SU-DHL-6 (cell line): ENCODE results near the gene C1orf210.

Source experiments
- H2AFZ ChIP-seq: fragments of 200-600 bp; sonication (generic); 2 replicates; pipeline ENCODE4 v1.6.1; 2014; ENCODE audit warnings: low read depth, mild to moderate bottlenecking, moderate library complexity, mixed read lengths, antibody characterized with exemption, low read length; ENCODE audit not compliant: severe bottlenecking
- H3F3A ChIP-seq: fragments of 200-600 bp; shearing (Covaris generic); 2 replicates; pipeline ENCODE4 v1.6.0; 2016; ENCODE audit warnings: antibody characterized with exemption, mild to moderate bottlenecking; ENCODE audit not compliant: insufficient read depth
- H3K27ac ChIP-seq: fragments of 200-600 bp; sonication (generic); 2 replicates; pipeline ENCODE4 v1.5.1; 2016; ENCODE audit warnings: low read depth, mild to moderate bottlenecking, low read length, moderate library complexity, mixed read lengths
- H3K27me3 ChIP-seq: fragments of 200-600 bp; sonication (generic), shearing (Covaris generic); 2 replicates; pipeline ENCODE4 v1.6.0; 2014; ENCODE audit warnings: mild to moderate bottlenecking, low read length
- H3K36me3 ChIP-seq: fragments of 200-600 bp; sonication (generic); 2 replicates; pipeline ENCODE4 v1.6.1; 2014; ENCODE audit warnings: mild to moderate bottlenecking, low read length, mixed read lengths
- H3K4me2 ChIP-seq: fragments of 300-600, 200-600 bp; shearing (Covaris generic), sonication (generic); 2 replicates; pipeline ENCODE4 v1.6.0; 2014; ENCODE audit warnings: low read length, low read depth, mild to moderate bottlenecking; ENCODE audit not compliant: poor library complexity, severe bottlenecking
- H3K4me3 ChIP-seq: fragments of 200-600 bp; sonication (generic); 2 replicates; pipeline ENCODE4 v1.5.1; 2014; ENCODE audit warnings: antibody characterized with exemption, low read length, mild to moderate bottlenecking, mixed read lengths; ENCODE audit not compliant: insufficient read depth, poor library complexity, severe bottlenecking
- H3K79me2 ChIP-seq: fragments of 200-600 bp; sonication (generic); 2 replicates; pipeline ENCODE4 v1.6.1; 2014; ENCODE audit warnings: mild to moderate bottlenecking, low read length, moderate library complexity; ENCODE audit not compliant: insufficient read depth
- H3K9ac ChIP-seq: fragments of 200-600 bp; sonication (generic); 2 replicates; pipeline ENCODE4 v1.7.0; 2014; ENCODE audit warnings: mild to moderate bottlenecking, low read length
- H3K9me2 ChIP-seq: fragments of 200-600 bp; sonication (generic); replicated peaks from 2 replicates; pipeline ENCODE4 v1.6.1; 2014; ENCODE audit warnings: low read length; ENCODE audit not compliant: insufficient read depth
- H3K9me3 ChIP-seq: fragments of 200-600 bp; sonication (generic); 2 replicates; pipeline ENCODE4 v1.6.1; 2014; ENCODE audit warnings: low read length, mixed read lengths; ENCODE audit not compliant: insufficient read depth
- H4K20me1 ChIP-seq: fragments of 200-600 bp; sonication (generic); 2 replicates; pipeline ENCODE4 v1.6.1; 2014; ENCODE audit warnings: low read depth, mild to moderate bottlenecking, antibody characterized with exemption, low read length, moderate library complexity, mixed read lengths
- CTCF ChIP-seq: fragments of 200-600 bp; sonication (generic); IDR thresholded peaks from one replicate; pipeline ENCODE4 v1.5.1; 2017; ENCODE audit warnings: antibody characterized with exemption, mild to moderate bottlenecking, low read length, moderate library complexity; ENCODE audit not compliant: insufficient read depth, poor library complexity, severe bottlenecking
- EZH2phosphoT487 ChIP-seq: fragments of 200-600 bp; sonication (generic), shearing (Covaris generic); conservative IDR thresholded peaks from 2 replicates; pipeline ENCODE4 v1.6.1; 2018; ENCODE audit warnings: mild to moderate bottlenecking, antibody characterized with exemption, low read length, moderate library complexity, mixed read lengths

The C1orf210 gene

DNA sequence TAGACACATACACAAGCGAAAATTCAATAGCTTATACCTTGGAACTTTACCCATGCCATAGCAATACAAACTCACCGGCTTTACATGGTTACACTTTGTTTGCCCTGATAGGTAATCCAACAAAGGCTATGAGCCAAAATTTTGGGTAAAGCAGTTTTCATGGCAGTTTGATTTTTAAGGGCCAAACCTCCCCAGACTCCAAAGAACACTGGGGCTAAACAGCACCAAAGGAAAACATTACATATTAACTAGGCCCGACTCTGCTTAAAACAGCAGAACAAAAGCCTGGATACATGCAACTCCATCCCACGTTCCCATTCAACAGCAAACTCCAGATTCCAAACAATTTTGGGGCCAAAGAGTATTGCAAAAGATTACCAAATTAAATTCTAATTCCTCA lies 19.9 kb downstream of the C1orf210 start:
- no peak overlapping the region for H3K27ac ChIP-seq
- peaks cover 8% of the 10 kb centered on the region; the same call in 1 of the 2 replicates for H3K9me3 ChIP-seq
- no peak overlapping the region for H3K4me3 ChIP-seq
- H3K9me2 ChIP-seq, result no peaks in the 10 kb centered on the region
- 0 out of 2 replicates have a peak, but pooled peaks cover 2% of the 10 kb centered on the region for H3K27me3 ChIP-seq
- TF ChIP-seq CTCF (no peak), EZH2phosphoT487 (no peak)
- no peaks in the 10 kb centered on the region for H3K79me2 ChIP-seq
- H3K36me3 ChIP-seq, result no peaks in the 10 kb centered on the region
- H2AFZ ChIP-seq, result no peak overlapping the region
- H4K20me1 ChIP-seq, result no peaks in the 10 kb centered on the region
- H3K9ac ChIP-seq, result no peak overlapping the region
- H3F3A ChIP-seq, result no peaks in the 10 kb centered on the region
- H3K4me2 ChIP-seq, result no peak overlapping the region

GRCh38 chr1:43258370-43258769 lies 27.0 kb downstream of the C1orf210 start:
- H3K27ac ChIP-seq, result no peak overlapping the region
- H3K27me3 ChIP-seq, result no peaks in the 10 kb centered on the region
- no peaks in the 10 kb centered on the region for H3K9me2 ChIP-seq
- no peak overlapping the region for H2AFZ ChIP-seq
- no peaks in the 10 kb centered on the region for H3F3A ChIP-seq
- TF ChIP-seq CTCF, result no peak
- no peak for TF ChIP-seq EZH2phosphoT487
- no peak overlapping the region for H3K9ac ChIP-seq
- H3K4me2 ChIP-seq, result no peak overlapping the region
- no peaks in the 10 kb centered on the region for H4K20me1 ChIP-seq
- H3K4me3 ChIP-seq, result no peak overlapping the region
- no peaks in the 10 kb centered on the region for H3K79me2 ChIP-seq
- H3K9me3 ChIP-seq, result peaks cover 4% of the 10 kb centered on the region; the same call in 1 of the 2 replicates
- no peaks in the 10 kb centered on the region for H3K36me3 ChIP-seq

GRCh38 chr1:43256675-43257570 lies 28.5 kb downstream of the C1orf210 start:
- Histone ChIP-seq H3K36me3 (no peaks in the 10 kb centered on the region), H3K9me2 (no peaks in the 10 kb centered on the region), H3K79me2 (no peaks in the 10 kb centered on the region), H3K27ac (no peak overlapping the region), H3K27me3 (no peaks in the 10 kb centered on the region), H4K20me1 (no peaks in the 10 kb centered on the region), H3K9me3 (no peaks in the 10 kb centered on the region; the same call in 1 of the 2 replicates), H3K9ac (no peak overlapping the region), H3K4me3 (no peak overlapping the region), H3K4me2 (no peak overlapping the region), H3F3A (no peaks in the 10 kb centered on the region), H2AFZ (no peak overlapping the region)
- TF ChIP-seq EZH2phosphoT487 (no peak), CTCF (no peak)
